K562 (cell line): Measurements from ENCODE around the gene PTH2. TPM values are rescaled to one million over a fixed set of nuclear protein-coding genes. Genes with fewer than 3 reads are reported as not detected.
A peak's percentile ranks its signal among the peaks of the same experiment; 100 is the strongest.

Experiments used
- BRD9 ChIP-seq: fragments of 450-650 bp; IDR thresholded peaks from 2 replicates; pipeline ENCODE4 v1.6.1; 2018; ENCODE audit warnings: low read depth; ENCODE audit not compliant: partially characterized antibody
- CREBBP ChIP-seq: IDR thresholded peaks from one replicate; pipeline ENCODE4 v1.6.1; 2012; ENCODE audit warnings: low read depth, mild to moderate bottlenecking, control low read depth, inconsistent platforms, low read length
- ELF4 ChIP-seq: fragments of 450-650 bp; formaldehyde crosslinking; IDR thresholded peaks from 2 replicates; pipeline ENCODE4 v1.4.0; 2022; ENCODE audit warnings: missing genetic modification characterization
- GTF2F1 ChIP-seq: IDR thresholded peaks from 2 replicates; pipeline ENCODE4 v1.6.1; 2011; ENCODE audit warnings: low read depth, low read length, improper control_type of control experiment
- HDGF ChIP-seq: fragments of 450-650 bp; IDR thresholded peaks from 2 replicates; pipeline ENCODE4 v1.6.1; 2016
- JUN ChIP-seq, 2 experiments: sonication (generic) in 1 of 2; formaldehyde crosslinking in 1 of 2; IDR thresholded peaks; 2 replicates each; pipeline versions ENCODE4 v1.6.1 to v1.8.0; 2012 to 2022; ENCODE audit warnings: borderline replicate concordance in 2 of 2, mild to moderate bottlenecking in 2 of 2, improper control_type of control experiment in 1 of 2, low read depth in 1 of 2, low read length in 1 of 2, missing genetic modification reagents in 1 of 2
- KLF13 ChIP-seq: fragments of 450-650 bp; IDR thresholded peaks from 2 replicates; pipeline ENCODE4 v1.6.1; 2016; ENCODE audit warnings: missing genetic modification characterization, low read depth, mild to moderate bottlenecking, missing compliant biosample characterization, moderate library complexity, borderline replicate concordance
- NCOA4 ChIP-seq: fragments of 450-650 bp; IDR thresholded peaks from 2 replicates; pipeline ENCODE4 v1.6.1; 2018; ENCODE audit warnings: mild to moderate bottlenecking; ENCODE audit not compliant: partially characterized antibody
- NELFE ChIP-seq: IDR thresholded peaks from 2 replicates; pipeline ENCODE4 v1.6.1; 2011; ENCODE audit warnings: mild to moderate bottlenecking; ENCODE audit not compliant: insufficient read depth, insufficient read length
- SREBF1 ChIP-seq: fragments of 150-350 bp; IDR thresholded peaks from 2 replicates; pipeline ENCODE4 v1.6.1; 2014; ENCODE audit warnings: antibody characterized with exemption, low read depth, low read length, borderline replicate concordance
- TEAD1 ChIP-seq, 2 experiments: fragments of 450-650 bp in 1 of 2; sonication (generic) in 1 of 2; formaldehyde crosslinking; IDR thresholded peaks; 2 replicates each; pipeline versions ENCODE4 v1.4.0 to v1.8.0; 2020 to 2022; ENCODE audit warnings: mild to moderate bottlenecking in 2 of 2, missing genetic modification reagents in 1 of 2
- ZBTB1 ChIP-seq: sonication (generic); formaldehyde crosslinking; IDR thresholded peaks from 2 replicates; pipeline ENCODE4 v1.8.1; 2023; ENCODE audit warnings: missing genetic modification reagents, low read depth, mild to moderate bottlenecking, borderline replicate concordance
- ZBTB17 ChIP-seq: fragments of 450-650 bp; formaldehyde crosslinking; IDR thresholded peaks from 2 replicates; pipeline ENCODE4 v1.4.0; 2020; ENCODE audit warnings: mild to moderate bottlenecking
- ZNF140 ChIP-seq: fragments of 250-450 bp; sonication (Bioruptor Pico); IDR thresholded peaks from 2 replicates; pipeline ENCODE4 v1.8.0; 2021; ENCODE audit warnings: moderate library complexity, mild to moderate bottlenecking, inconsistent platforms
- polyA plus RNA-seq, 8 experiments: library from polyadenylated mRNA; depleted of rRNA in 4 of 8; stranded (reverse) in 5 of 8; unstranded in 3 of 8; fragments of >200 nt; fragmentation: Nextera tagmentation in 2 of 8; fragmentation: Illumina TruSeq in 1 of 8; extraction: Ambion mirVana in 2 of 8; extraction: Trizol in 1 of 8; gene quantifications; 2 replicates each; pipeline versions ENCODE4 v1.2.1 to v1.2.3, GENCODE V29; 2011 to 2014; ENCODE audit warnings: inconsistent platforms in 1 of 8, missing spikeins in 1 of 8
- total RNA-seq, 7 experiments: library from RNA; depleted of rRNA in 6 of 7; stranded (reverse); fragments of >200 nt in 6 of 7; fragmentation: Illumina TruSeq in 2 of 7; extraction: Trizol in 2 of 7; gene quantifications; 2 replicates each; pipeline versions ENCODE4 v1.2.1 to v1.2.3, GENCODE V29; 2011 to 2021; ENCODE audit warnings: low replicate concordance in 1 of 7
- TF ChIP-seq, protein P1 (sequence below): sonication (generic); formaldehyde crosslinking; IDR thresholded peaks from 2 replicates; pipeline ENCODE4 v1.8.1; 2023; ENCODE audit warnings: mild to moderate bottlenecking, missing genetic modification reagents
- TF ChIP-seq, protein P2 (sequence below): fragments of 450-650 bp; IDR thresholded peaks from 2 replicates; pipeline ENCODE4 v1.6.1; 2016; ENCODE audit warnings: missing biosample characterization, missing genetic modification characterization
- TF ChIP-seq, protein P3 (sequence below): fragments of 250-450 bp; sonication (Bioruptor Pico); IDR thresholded peaks from 2 replicates; pipeline ENCODE4 v1.8.0; 2021; ENCODE audit warnings: borderline replicate concordance, mild to moderate bottlenecking, moderate library complexity; ENCODE audit not compliant: poor library complexity, severe bottlenecking
- TF ChIP-seq, protein P4 (sequence below): fragments of 450-650 bp; formaldehyde crosslinking; IDR thresholded peaks from 2 replicates; pipeline ENCODE4 v1.4.0; 2020; ENCODE audit warnings: mild to moderate bottlenecking, moderate library complexity
- TF ChIP-seq, protein P5 (sequence below): fragments of 250-450 bp; sonication (Bioruptor Pico); IDR thresholded peaks from 2 replicates; pipeline ENCODE4 v1.9.0; 2021; ENCODE audit warnings: mild to moderate bottlenecking

Gene PTH2
- total and polyA plus RNA-seq, 9 of the 15 experiments (the other 6 are each of a cell fraction or from before 2014, with no cell fraction given), result 1.3 TPM; not detected in 8

DNA sequence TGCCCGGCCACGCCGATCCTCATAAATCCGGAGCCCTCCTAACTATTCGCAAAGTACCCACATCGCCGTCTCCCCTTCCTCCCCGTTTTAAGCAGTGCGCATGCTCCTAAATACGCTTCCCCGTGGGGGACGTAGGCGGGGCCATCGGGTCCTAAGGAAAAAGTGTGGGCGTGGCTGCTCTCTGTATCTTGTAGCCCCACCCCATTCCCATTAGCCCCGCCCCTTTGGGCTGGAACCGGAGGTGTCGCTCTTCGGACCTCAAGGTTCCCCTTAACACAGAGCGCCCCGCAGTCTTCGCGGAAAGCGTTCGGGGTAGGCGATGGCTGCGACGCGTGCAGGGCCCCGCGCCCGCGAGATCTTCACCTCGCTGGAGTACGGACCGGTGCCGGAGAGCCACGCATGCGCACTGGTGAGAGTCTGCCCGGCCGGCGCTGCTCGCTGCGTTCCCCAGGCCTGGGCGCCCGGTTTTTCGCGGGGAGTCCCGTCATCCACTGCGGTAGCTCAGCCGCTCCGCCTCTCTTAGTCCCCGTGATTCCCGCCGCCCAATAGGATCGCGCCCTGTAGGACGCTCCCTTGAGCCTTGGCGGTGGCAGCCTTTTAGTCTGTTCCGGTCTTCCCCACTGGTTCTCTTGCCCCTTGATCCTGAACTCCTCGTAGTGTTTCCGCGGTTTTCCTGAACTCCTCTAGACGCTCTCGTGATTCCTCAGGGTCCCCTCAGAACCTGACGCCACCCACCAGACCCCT is 29.9 kb upstream of the PTH2 start, which contains the start of gene ALDH16A1 (continued):
- TF ChIP-seq, protein P1, sequence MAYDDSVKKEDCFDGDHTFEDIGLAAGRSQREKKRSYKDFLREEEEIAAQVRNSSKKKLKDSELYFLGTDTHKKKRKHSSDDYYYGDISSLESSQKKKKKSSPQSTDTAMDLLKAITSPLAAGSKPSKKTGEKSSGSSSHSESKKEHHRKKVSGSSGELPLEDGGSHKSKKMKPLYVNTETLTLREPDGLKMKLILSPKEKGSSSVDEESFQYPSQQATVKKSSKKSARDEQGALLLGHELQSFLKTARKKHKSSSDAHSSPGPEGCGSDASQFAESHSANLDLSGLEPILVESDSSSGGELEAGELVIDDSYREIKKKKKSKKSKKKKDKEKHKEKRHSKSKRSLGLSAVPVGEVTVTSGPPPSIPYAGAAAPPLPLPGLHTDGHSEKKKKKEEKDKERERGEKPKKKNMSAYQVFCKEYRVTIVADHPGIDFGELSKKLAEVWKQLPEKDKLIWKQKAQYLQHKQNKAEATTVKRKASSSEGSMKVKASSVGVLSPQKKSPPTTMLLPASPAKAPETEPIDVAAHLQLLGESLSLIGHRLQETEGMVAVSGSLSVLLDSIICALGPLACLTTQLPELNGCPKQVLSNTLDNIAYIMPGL (CRISPR knock-in tag), result no peak
- TF ChIP-seq JUN (IDR thresholded peaks at IDR 0.05; ENCODE audit: borderline replicate concordance, low read depth, low read length) (0 out of 2 replicates have a peak, but pooled peaks have one; percentile 18), JUN (CRISPR knock-in tag; IDR thresholded peaks at IDR 0.05; ENCODE audit: borderline replicate concordance) (peak; percentile 23; the same call in 1 of the 2 replicates), GTF2F1 (peak; percentile 61; the same call in 1 of the 2 replicates), SREBF1 (no peak; the same call in 1 of the 2 replicates), TEAD1 (CRISPR knock-in tag; IDR thresholded peaks at IDR 0.05) (peak in 1 of 2 experiments; percentile 79; a peak in 1 of 4 replicates), KLF13 (tag) (peak; percentile 74; the same call in 1 of the 2 replicates), ZBTB1 (no peak), HDGF (no peak), BRD9 (no peak), ZBTB17 (peak; percentile 33; the same call in 1 of the 2 replicates), NELFE (no peak), ELF4 (CRISPR knock-in tag) (peak; percentile 42; the same call in 1 of the 2 replicates), NCOA4 (no peak), CREBBP (no peak), ZNF140 (no peak)
- TF ChIP-seq, protein P2, sequence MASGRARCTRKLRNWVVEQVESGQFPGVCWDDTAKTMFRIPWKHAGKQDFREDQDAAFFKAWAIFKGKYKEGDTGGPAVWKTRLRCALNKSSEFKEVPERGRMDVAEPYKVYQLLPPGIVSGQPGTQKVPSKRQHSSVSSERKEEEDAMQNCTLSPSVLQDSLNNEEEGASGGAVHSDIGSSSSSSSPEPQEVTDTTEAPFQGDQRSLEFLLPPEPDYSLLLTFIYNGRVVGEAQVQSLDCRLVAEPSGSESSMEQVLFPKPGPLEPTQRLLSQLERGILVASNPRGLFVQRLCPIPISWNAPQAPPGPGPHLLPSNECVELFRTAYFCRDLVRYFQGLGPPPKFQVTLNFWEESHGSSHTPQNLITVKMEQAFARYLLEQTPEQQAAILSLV, result no peak
- TF ChIP-seq, protein P3, sequence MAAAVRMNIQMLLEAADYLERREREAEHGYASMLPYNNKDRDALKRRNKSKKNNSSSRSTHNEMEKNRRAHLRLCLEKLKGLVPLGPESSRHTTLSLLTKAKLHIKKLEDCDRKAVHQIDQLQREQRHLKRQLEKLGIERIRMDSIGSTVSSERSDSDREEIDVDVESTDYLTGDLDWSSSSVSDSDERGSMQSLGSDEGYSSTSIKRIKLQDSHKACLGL (CRISPR knock-in tag), result no peak
- TF ChIP-seq, protein P4, sequence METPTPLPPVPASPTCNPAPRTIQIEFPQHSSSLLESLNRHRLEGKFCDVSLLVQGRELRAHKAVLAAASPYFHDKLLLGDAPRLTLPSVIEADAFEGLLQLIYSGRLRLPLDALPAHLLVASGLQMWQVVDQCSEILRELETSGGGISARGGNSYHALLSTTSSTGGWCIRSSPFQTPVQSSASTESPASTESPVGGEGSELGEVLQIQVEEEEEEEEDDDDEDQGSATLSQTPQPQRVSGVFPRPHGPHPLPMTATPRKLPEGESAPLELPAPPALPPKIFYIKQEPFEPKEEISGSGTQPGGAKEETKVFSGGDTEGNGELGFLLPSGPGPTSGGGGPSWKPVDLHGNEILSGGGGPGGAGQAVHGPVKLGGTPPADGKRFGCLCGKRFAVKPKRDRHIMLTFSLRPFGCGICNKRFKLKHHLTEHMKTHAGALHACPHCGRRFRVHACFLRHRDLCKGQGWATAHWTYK, result no peak
- TF ChIP-seq, protein P5, sequence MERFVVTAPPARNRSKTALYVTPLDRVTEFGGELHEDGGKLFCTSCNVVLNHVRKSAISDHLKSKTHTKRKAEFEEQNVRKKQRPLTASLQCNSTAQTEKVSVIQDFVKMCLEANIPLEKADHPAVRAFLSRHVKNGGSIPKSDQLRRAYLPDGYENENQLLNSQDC (CRISPR knock-in tag), result no peak
